D721Med (cell line): ENCODE results near the gene PCDHA4.
"Not testable (repeated sequence)": the region's sequence is repeated elsewhere in the genome, so short reads cannot be mapped to it uniquely, and the experiment has no call there.

Experiments
- DNase-seq: peaks from one replicate; pipeline ENCODE4 v3.0.0; 2011; ENCODE audit warnings: low spot score; ENCODE audit not compliant: insufficient read length
- FAIRE-seq: peaks from 2 replicates; lab custom pipeline; 2011; peaks lifted over from hg19 to GRCh38; lab: Jason Lieb, UNC
- CTCF ChIP-seq: IDR thresholded peaks from 2 replicates; pipeline ENCODE4 v1.5.1; 2012; ENCODE audit warnings: mild to moderate bottlenecking, control low read depth; ENCODE audit not compliant: insufficient read depth; ENCODE audit errors: missing control alignments

PCDHA4 gene

GRCh38 chr5:140840978-140841962 is 34.4 kb downstream of the PCDHA4 start, which contains the start of gene PCDHA8:
Gene PCDHA8 (plus strand): TSS chr5:140841187. CDS start chr5:140841322, 135 bp downstream.
- DNase-seq (no peak), FAIRE-seq (no peak)
- TF ChIP-seq CTCF, result peak; percentile 47

GRCh38 chr5:140842798-140843733 is 36.2 kb downstream of the PCDHA4 start:
- DNase-seq (no peak), FAIRE-seq (no peak)
- no peak for TF ChIP-seq CTCF

GRCh38 chr5:140848139-140849102 is 41.6 kb downstream of the PCDHA4 start, which contains the start of gene PCDHA9:
Gene PCDHA9 (plus strand): TSS chr5:140848382. CDS start chr5:140848496, 114 bp downstream.
- not testable (repeated sequence) for FAIRE-seq, DNase-seq

GRCh38 chr5:140849831-140850634 is 43.2 kb downstream of the PCDHA4 start:
- DNase-seq, FAIRE-seq: not testable (repeated sequence)

GRCh38 chr5:140855772-140856674 is 49.2 kb downstream of the PCDHA4 start, which contains the start of gene PCDHA10:
Gene PCDHA10 (plus strand): TSS chr5:140855897. CDS start chr5:140856049, 152 bp downstream.
- TF ChIP-seq CTCF, result no peak
- no peak for DNase-seq
- FAIRE-seq, result no peak

- no peak for FAIRE-seq
- no peak for TF ChIP-seq CTCF
Observed at GRCh38 chr5:140857177-140857986, 50.5 kb downstream of the PCDHA4 start.

More at GRCh38 chr5:140857177-140857986, 50.5 kb downstream of the PCDHA4 start:
- DNase-seq, result no peak
